A673 (cell line): Measurements from ENCODE around the gene NEU3.

ENCODE experiments used
- CTCF ChIP-seq: fragments of 300-800, 200-600 bp; sonication (generic); conservative IDR thresholded peaks from 2 replicates; pipeline ENCODE4 v1.5.1; 2017; ENCODE audit warnings: low read depth, mild to moderate bottlenecking, antibody characterized with exemption, low read length, moderate library complexity, mixed read lengths
- EZH2 ChIP-seq: fragments of 200-600 bp; sonication (generic); IDR thresholded peaks from 2 replicates; pipeline ENCODE4 v1.6.1; 2017; ENCODE audit warnings: borderline replicate concordance, low read depth, mild to moderate bottlenecking, mixed read lengths, antibody characterized with exemption, low read length; ENCODE audit not compliant: poor library complexity, severe bottlenecking

GRCh38 chr11:74971424-74971823, 17.3 kb upstream of the NEU3 start:
- no peak for TF ChIP-seq CTCF
- no peak for TF ChIP-seq EZH2
